CD4-positive, alpha-beta memory T cell (primary cell): ENCODE results near the gene HPGDS. TPM values are rescaled to one million over a fixed set of nuclear protein-coding genes. Genes with fewer than 3 reads are reported as not detected.
"Not testable (repeated sequence)": the region's sequence is repeated elsewhere in the genome, so short reads cannot be mapped to it uniquely, and the experiment has no call there.

ENCODE experiments used
- CTCF ChIA-PET: fragments of 350-600 bp; sonication (Branson Sonifier 250); formaldehyde crosslinking; loops from one replicate; lab custom pipeline; 2021; ENCODE audit warnings: inconsistent platforms; ENCODE audit not compliant: partially characterized antibody; lab: Charles Lee
- POLR2A ChIA-PET: fragments of 350-600 bp; sonication (Branson Sonifier 250); formaldehyde crosslinking; loops from one replicate; lab custom pipeline; 2021; ENCODE audit not compliant: partially characterized antibody; lab: Charles Lee
- DNase-seq, 5 donors: peaks; one replicate each; pipeline versions ENCODE4 v3.0.0 to v3.0.0-alpha.2; 2020 to 2022; ENCODE audit warnings: mixed read lengths in 1 of 5
- H3K27ac ChIP-seq: one replicate; pipeline ENCODE4 v1.7.0; 2013; ENCODE audit warnings: low read depth, low read length
- H3K27me3 ChIP-seq: 2 replicates; pipeline ENCODE4 v1.7.0; 2013; ENCODE audit warnings: mild to moderate bottlenecking, low read length, moderate library complexity; ENCODE audit not compliant: insufficient read depth
- H3K36me3 ChIP-seq: 2 replicates; pipeline ENCODE4 v1.7.0; 2013; ENCODE audit warnings: mild to moderate bottlenecking, low read length, moderate library complexity; ENCODE audit not compliant: insufficient read depth
- H3K4me1 ChIP-seq: 2 replicates; pipeline ENCODE4 v1.7.0; 2013; ENCODE audit warnings: mild to moderate bottlenecking, low read length, moderate library complexity; ENCODE audit not compliant: insufficient read depth
- H3K4me3 ChIP-seq, 2 donors: one replicate each; pipeline ENCODE4 v1.7.0; 2013; ENCODE audit warnings: low read length in 2 of 2, mild to moderate bottlenecking in 1 of 2
- H3K9me3 ChIP-seq, 2 donors: one replicate each; pipeline ENCODE4 v1.7.0; 2013; ENCODE audit warnings: low read length in 2 of 2, control low read depth in 1 of 2; ENCODE audit not compliant: control insufficient read depth in 1 of 2
- H3K27ac Mint-ChIP-seq, 7 donors: one replicate each; pipeline ENCODE4 v1.8.0; 2020 to 2021; ENCODE audit warnings: mixed read lengths in 7 of 7, mild to moderate bottlenecking in 6 of 7, inconsistent platforms in 3 of 7, moderate library complexity in 3 of 7
- H3K27me3 Mint-ChIP-seq, 2 donors: one replicate each; pipeline ENCODE4 v1.8.0; 2020 to 2021; ENCODE audit warnings: mixed read lengths in 2 of 2
- H3K36me3 Mint-ChIP-seq, 2 donors: one replicate each; pipeline ENCODE4 v1.8.0; 2020 to 2021; ENCODE audit warnings: mixed read lengths in 2 of 2, inconsistent platforms in 1 of 2, mild to moderate bottlenecking in 1 of 2
- H3K4me1 Mint-ChIP-seq, 4 donors: one replicate each; pipeline ENCODE4 v1.8.0; 2020 to 2021; ENCODE audit warnings: mixed read lengths in 4 of 4, mild to moderate bottlenecking in 1 of 4
- H3K4me3 Mint-ChIP-seq, 8 donors: one replicate each; pipeline ENCODE4 v1.8.0; 2020 to 2021; ENCODE audit warnings: mixed read lengths in 8 of 8, mild to moderate bottlenecking in 7 of 8, moderate library complexity in 6 of 8, inconsistent platforms in 3 of 8
- H3K9me3 Mint-ChIP-seq, 8 donors: one replicate each; pipeline ENCODE4 v1.8.0; 2020 to 2021; ENCODE audit warnings: mixed read lengths in 8 of 8, mild to moderate bottlenecking in 5 of 8, inconsistent platforms in 3 of 8, moderate library complexity in 1 of 8
- intact Hi-C: fragments of 100-400 bp; cut with micrococcal nuclease; formaldehyde crosslinking; loops from one replicate; pipeline ENCODE4 v1.15.1; 2023
- polyA plus RNA-seq, 2 donors: library from polyadenylated mRNA; unstranded; fragments of 300-500 nt; fragmentation: Illumina TruSeq; gene quantifications; one replicate each; pipeline ENCODE4 v1.2.3, GENCODE V29; 2021
- total RNA-seq, 2 experiments: library from RNA; stranded (reverse); gene quantifications; one replicate each; pipeline ENCODE4 v1.2.3, GENCODE V29; 2021

Gene HPGDS
- total and polyA plus RNA-seq, 4 experiments from 2014 or later = 0.33 to 0.41 TPM; not detected in 2

DNA sequence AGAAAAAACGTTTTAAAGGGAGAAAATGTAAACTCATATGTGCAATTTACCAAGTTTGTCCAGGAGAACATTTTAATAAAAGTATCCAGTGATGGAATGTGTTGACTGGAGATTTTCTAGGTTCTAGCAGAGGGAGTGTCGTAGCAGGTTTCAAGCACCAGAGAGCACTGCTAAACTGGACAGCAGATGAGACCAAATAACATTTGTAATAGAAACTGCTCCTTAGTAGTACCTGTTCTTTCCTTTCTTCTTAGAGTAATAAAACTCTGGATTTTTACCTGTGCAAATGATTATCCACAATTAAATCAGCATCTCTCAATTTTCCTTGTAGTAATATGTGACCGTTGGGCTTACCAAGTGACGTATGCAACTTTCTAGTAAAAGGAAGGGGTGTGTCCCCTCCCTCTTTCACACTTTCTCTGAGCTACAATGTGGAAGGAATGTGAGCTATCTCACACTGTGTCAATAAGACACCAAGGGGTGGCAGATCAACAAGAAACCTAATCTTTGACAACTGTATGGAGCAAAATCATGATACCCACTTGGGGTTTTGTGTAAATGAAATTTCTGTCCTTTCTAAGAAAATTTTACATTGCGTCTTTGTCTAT, 9.5 kb downstream of the HPGDS start:
- Histone ChIP-seq H3K36me3 (no peaks in the 10 kb centered on the region), H3K4me1 (peaks cover 5% of the 10 kb centered on the region), H3K4me3 (no peak overlapping the region), H3K27ac (no peak overlapping the region), H3K9me3 (no peaks in the 10 kb centered on the region), H3K27me3 (no peaks in the 10 kb centered on the region)
- POLR2A ChIA-PET = no interaction called here
- Mint-ChIP-seq H3K4me3 (no peak overlapping the region), H3K4me1 (peaks cover 0 to 4% (median under 1%) of the 10 kb centered on the region in 4 donors), H3K9me3 (peaks cover 0 to 2% (median under 1%) of the 10 kb centered on the region in 8 donors), H3K36me3 (no peaks in the 10 kb centered on the region), H3K27ac (no peak overlapping the region), H3K27me3 (peaks cover 0 to 4% of the 10 kb centered on the region in 2 donors)
- CTCF ChIA-PET = no interaction called here
- intact Hi-C loops = no loop called here
- DNase-seq = no peak

- H3K27me3 Mint-ChIP-seq = peaks cover 0 to 5% of the 10 kb centered on the region in 2 donors
- no peaks in the 10 kb centered on the region for H3K36me3 ChIP-seq
- ChIA-PET POLR2A (no interaction called here), CTCF (no interaction called here)
- no peak overlapping the region for H3K27ac Mint-ChIP-seq
- no peaks in the 10 kb centered on the region for H3K27me3 ChIP-seq
- DNase-seq = no peak
- H3K36me3 Mint-ChIP-seq = peaks cover 6 to 10% of the 10 kb centered on the region in 2 donors
- intact Hi-C loops = no loop called here
- no peak overlapping the region for H3K27ac ChIP-seq
- H3K9me3 ChIP-seq = no peaks in the 10 kb centered on the region
- no peaks in the 10 kb centered on the region for H3K4me1 ChIP-seq
- H3K9me3 Mint-ChIP-seq = peaks cover 0 to 27% (median 18%) of the 10 kb centered on the region in 8 donors
- H3K4me1 Mint-ChIP-seq = no peaks in the 10 kb centered on the region
- H3K4me3 Mint-ChIP-seq = no peak overlapping the region
- no peak overlapping the region for H3K4me3 ChIP-seq
These were observed 12.7 kb downstream of the HPGDS start for GRCh38 chr4:94329933-94330332.

GRCh38 chr4:94325835-94326234, 16.8 kb downstream of the HPGDS start:
- Histone ChIP-seq H3K4me3 (no peak overlapping the region), H3K9me3 (no peaks in the 10 kb centered on the region), H3K27me3 (no peaks in the 10 kb centered on the region), H3K27ac (no peak overlapping the region), H3K36me3 (no peaks in the 10 kb centered on the region), H3K4me1 (no peaks in the 10 kb centered on the region)
- ChIA-PET CTCF (no interaction called here), POLR2A (no interaction called here)
- peaks cover 5 to 40% (median 24%) of the 10 kb centered on the region in 8 donors for H3K9me3 Mint-ChIP-seq
- intact Hi-C loops = no loop called here
- H3K4me1 Mint-ChIP-seq = no peaks in the 10 kb centered on the region
- H3K36me3 Mint-ChIP-seq = peaks cover 10% of the 10 kb centered on the region in 2 donors
- no peak overlapping the region for H3K4me3 Mint-ChIP-seq
- no peak overlapping the region for H3K27ac Mint-ChIP-seq
- peaks cover 0 to 11% of the 10 kb centered on the region in 2 donors for H3K27me3 Mint-ChIP-seq
- no peak for DNase-seq

- H3K9me3 Mint-ChIP-seq = peaks cover 0 to 26% (median 17%) of the 10 kb centered on the region in 8 donors
- H3K36me3 Mint-ChIP-seq, intact Hi-C loops, POLR2A ChIA-PET, H3K27ac Mint-ChIP-seq, CTCF ChIA-PET, H3K27me3 ChIP-seq, H3K27ac ChIP-seq, DNase-seq, H3K27me3 Mint-ChIP-seq, H3K4me3 ChIP-seq, H3K36me3 ChIP-seq, H3K4me3 Mint-ChIP-seq, H3K9me3 ChIP-seq, H3K4me1 Mint-ChIP-seq, H3K4me1 ChIP-seq: not testable (repeated sequence)
These were observed 22.7 kb downstream of the HPGDS start for GRCh38 chr4:94319927-94320326.

DNA sequence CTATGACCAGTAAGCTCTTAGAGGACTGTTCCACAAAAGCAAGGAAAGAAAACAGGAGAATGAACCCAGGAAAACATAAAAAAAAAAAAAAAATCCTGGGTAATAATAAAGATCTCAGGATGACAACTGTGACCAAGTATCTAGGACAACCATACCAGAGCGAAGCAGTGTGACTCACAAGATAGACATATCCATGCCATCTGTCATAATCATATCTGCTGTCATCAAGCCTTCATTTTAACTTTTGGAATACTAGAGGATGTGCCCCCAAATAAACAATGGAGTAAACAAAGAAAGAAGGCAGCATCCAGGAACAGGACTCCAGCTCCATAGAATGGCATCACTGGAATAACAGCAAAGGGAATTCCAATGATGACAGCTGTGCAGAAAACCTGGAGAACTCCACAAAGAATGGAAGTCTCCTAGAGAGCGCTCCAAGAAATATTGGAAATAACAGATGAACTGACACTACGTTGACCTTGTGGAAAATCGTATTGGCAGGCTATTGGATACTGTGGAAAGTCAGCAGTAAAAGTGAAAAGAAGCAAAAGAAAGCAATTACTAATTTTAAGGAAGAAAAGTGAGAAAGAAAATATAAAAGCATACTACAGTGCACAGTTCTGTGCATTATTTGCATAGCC, 35.3 kb downstream of the HPGDS start:
- Mint-ChIP-seq H3K27me3 (peaks cover 0 to 2% of the 10 kb centered on the region in 2 donors), H3K27ac (no peak overlapping the region), H3K4me3 (no peak overlapping the region), H3K4me1 (no peaks in the 10 kb centered on the region), H3K9me3 (peaks cover 0 to 5% (median 0%) of the 10 kb centered on the region in 8 donors), H3K36me3 (no peaks in the 10 kb centered on the region)
- H3K4me1 ChIP-seq = no peaks in the 10 kb centered on the region
- no peak overlapping the region for H3K4me3 ChIP-seq
- no peaks in the 10 kb centered on the region for H3K27me3 ChIP-seq
- no peaks in the 10 kb centered on the region for H3K9me3 ChIP-seq
- no peaks in the 10 kb centered on the region for H3K36me3 ChIP-seq
- no peak for DNase-seq
- no peak overlapping the region for H3K27ac ChIP-seq
- intact Hi-C loops = no loop called here
- POLR2A ChIA-PET = no interaction called here
- CTCF ChIA-PET = interaction anchor here (0.8 to 2.3 kb wide), 2 partner anchors 10 to 83 kb away, joined by 4 to 5 read pairs; no protein-coding TSS in a partner anchor

- Histone ChIP-seq H3K4me3 (no peak overlapping the region), H3K36me3 (no peaks in the 10 kb centered on the region), H3K27me3 (no peaks in the 10 kb centered on the region), H3K9me3 (no peaks in the 10 kb centered on the region), H3K27ac (no peak overlapping the region), H3K4me1 (no peaks in the 10 kb centered on the region)
- no peak overlapping the region for H3K27ac Mint-ChIP-seq
- no peak overlapping the region for H3K4me3 Mint-ChIP-seq
- no peaks in the 10 kb centered on the region for H3K27me3 Mint-ChIP-seq
- intact Hi-C loops = no loop called here
- no peaks in the 10 kb centered on the region for H3K4me1 Mint-ChIP-seq
- H3K36me3 Mint-ChIP-seq = no peaks in the 10 kb centered on the region
- ChIA-PET CTCF (interaction anchor here (2.3 to 2.8 kb wide), 2 partner anchors 11 to 83 kb away, joined by 5 to 18 read pairs; no protein-coding TSS in a partner anchor), POLR2A (no interaction called here)
- H3K9me3 Mint-ChIP-seq = peaks cover 0 to 4% (median 0%) of the 10 kb centered on the region in 8 donors
- DNase-seq = no peak
These were observed 35.9 kb downstream of the HPGDS start for GRCh38 chr4:94306713-94307112.

- Mint-ChIP-seq H3K27me3 (no peaks in the 10 kb centered on the region), H3K4me3 (no peak overlapping the region), H3K4me1 (no peaks in the 10 kb centered on the region), H3K36me3 (no peaks in the 10 kb centered on the region), H3K9me3 (peaks cover 0 to 3% (median 0%) of the 10 kb centered on the region in 8 donors), H3K27ac (peak overlapping the region in 1 of 7 donors; percentile 17)
- POLR2A ChIA-PET = no interaction called here
- H3K9me3 ChIP-seq = no peaks in the 10 kb centered on the region
- no peak overlapping the region for H3K4me3 ChIP-seq
- CTCF ChIA-PET = interaction anchor here (0.6 to 2.8 kb wide), 4 partner anchors 12 to 289 kb away, joined by 3 to 18 read pairs (median 7); no protein-coding TSS in a partner anchor
- H3K4me1 ChIP-seq = no peaks in the 10 kb centered on the region
- H3K27me3 ChIP-seq = no peaks in the 10 kb centered on the region
- no peak overlapping the region for H3K27ac ChIP-seq
- intact Hi-C loops = no loop called here
- no peak for DNase-seq
- no peaks in the 10 kb centered on the region for H3K36me3 ChIP-seq
These were observed 37.0 kb downstream of the HPGDS start for GRCh38 chr4:94305466-94306225.
